HepG2 (cell line): ENCODE measurements around the gene TACC3. TPM values are rescaled to one million over a fixed set of nuclear protein-coding genes. Genes with fewer than 3 reads are reported as not detected.

Experiments
- ATAC-seq: fragments of 200-7000 bp; cut with Tn5 transposase; 3 replicates; pipeline ENCODE4 v1.9.1; 2020; ENCODE audit warnings: mild to moderate bottlenecking, moderate library complexity
- BruUV-seq: library from RNA; stranded (reverse); fragments of 400-500 nt; replicated peaks from 2 replicates; lab custom pipeline; 2021; lab: Mats Ljungman, UMichigan
- CTCF ChIA-PET: fragments of 300-600 bp; formaldehyde crosslinking; extraction: SDS; loops from one replicate; lab custom pipeline; 2021; ENCODE audit warnings: low total read pairs, inconsistent platforms, low intra/inter-chr PET ratio; lab: Yijun Ruan, JAX
- POLR2A ChIA-PET: fragments of 350-600 bp; sonication (Branson Sonifier 250); formaldehyde crosslinking; loops from one replicate; lab custom pipeline; 2020; ENCODE audit warnings: antibody characterized with exemption, inconsistent platforms; lab: Yijun Ruan, JAX
- DNase-seq: peaks from one replicate; pipeline ENCODE4 v3.0.0-alpha.2; 2015; ENCODE audit warnings: low spot score
- FAIRE-seq: peaks from 3 replicates; lab custom pipeline; 2011; peaks lifted over from hg19 to GRCh38; lab: Jason Lieb, UNC
- H2AFZ ChIP-seq: one replicate; pipeline ENCODE4 v1.6.1; 2011; ENCODE audit warnings: low read length, inconsistent platforms
- H3K27ac ChIP-seq: fragments of 300-600 bp; 3 replicates; pipeline ENCODE4 v1.8.0; 2011; ENCODE audit warnings: mixed run types, mild to moderate bottlenecking, mixed read lengths, low read length, inconsistent platforms; ENCODE audit not compliant: insufficient read depth; ENCODE audit errors: extremely low read length
- H3K27me3 ChIP-seq, 2 experiments: fragments of 200-600 bp in 1 of 2; 2 replicates in 1 of 2; 3 replicates in 1 of 2; pipeline versions ENCODE4 v1.6.0 to v1.8.0; 2011; ENCODE audit warnings: low read length in 2 of 2, mild to moderate bottlenecking in 2 of 2, moderate library complexity in 2 of 2, inconsistent platforms in 1 of 2; ENCODE audit not compliant: insufficient read depth in 2 of 2, control insufficient read depth in 1 of 2
- H3K36me3 ChIP-seq, 2 experiments: fragments of 200-600 bp in 1 of 2; replicated peaks in 1 of 2; 2 replicates in 1 of 2; 3 replicates in 1 of 2; pipeline versions ENCODE4 v1.5.1 to v1.8.0; 2011; ENCODE audit warnings: low read length in 2 of 2, inconsistent platforms in 1 of 2; ENCODE audit not compliant: insufficient read depth in 2 of 2, control insufficient read depth in 1 of 2
- H3K4me1 ChIP-seq: 2 replicates; pipeline ENCODE4 v1.5.1; 2012; ENCODE audit warnings: low read length, inconsistent platforms; ENCODE audit not compliant: insufficient read depth
- H3K4me2 ChIP-seq: 2 replicates; pipeline ENCODE4 v1.6.0; 2011; ENCODE audit warnings: low read depth, low read length, inconsistent platforms
- H3K4me3 ChIP-seq, 3 experiments: fragments of 200-600 bp in 1 of 3; sonication (generic), shearing (Covaris generic) in 1 of 3; replicated peaks in 1 of 3; 2 replicates each; pipeline ENCODE4 v1.5.1; 2011 to 2016; ENCODE audit warnings: low read length in 3 of 3, inconsistent platforms in 2 of 3, low read depth in 2 of 3, mild to moderate bottlenecking in 2 of 3, control low read depth in 1 of 3, mixed read lengths in 1 of 3; ENCODE audit not compliant: insufficient read depth in 1 of 3
- H3K79me2 ChIP-seq: one replicate; pipeline ENCODE4 v1.6.1; 2011; ENCODE audit warnings: low read length, inconsistent platforms; ENCODE audit not compliant: insufficient read depth
- H3K9ac ChIP-seq: 2 replicates; pipeline ENCODE4 v1.6.0; 2011; ENCODE audit warnings: mild to moderate bottlenecking, low read depth, low read length, inconsistent platforms; ENCODE audit not compliant: insufficient read depth
- H3K9me3 ChIP-seq: 2 replicates; pipeline ENCODE4 v1.5.1; 2012; ENCODE audit warnings: mild to moderate bottlenecking, low read length
- H4K20me1 ChIP-seq: 2 replicates; pipeline ENCODE4 v1.6.0; 2011; ENCODE audit warnings: inconsistent platforms, mild to moderate bottlenecking, low read length, moderate library complexity; ENCODE audit not compliant: insufficient read depth
- CEBPB ChIP-seq: IDR thresholded peaks from 2 replicates; pipeline ENCODE4 v1.6.1; 2011; ENCODE audit warnings: low read depth, low read length, improper control_type of control experiment, borderline replicate concordance
- CTCF ChIP-seq: sonication (generic); formaldehyde crosslinking; IDR thresholded peaks from 2 replicates; pipeline ENCODE4 v1.5.0; 2020; ENCODE audit warnings: mild to moderate bottlenecking, missing genetic modification reagents, moderate library complexity
- FOSL2 ChIP-seq: sonication (generic); formaldehyde crosslinking; IDR thresholded peaks from 2 replicates; pipeline ENCODE4 v1.4.0; 2020; ENCODE audit warnings: missing genetic modification reagents
- HNRNPL ChIP-seq: fragments of 200-400 bp; formaldehyde crosslinking; IDR thresholded peaks from 2 replicates; pipeline ENCODE4 v1.6.1; 2017; ENCODE audit warnings: mild to moderate bottlenecking, low read depth, low read length
- MAX ChIP-seq: IDR thresholded peaks from 2 replicates; pipeline ENCODE4 v1.6.1; 2012; ENCODE audit warnings: inconsistent platforms
- SOX5 ChIP-seq: IDR thresholded peaks from 2 replicates; pipeline ENCODE4 v1.6.1; 2016; ENCODE audit warnings: borderline replicate concordance
- SP4 ChIP-seq: sonication (generic); formaldehyde crosslinking; IDR thresholded peaks from 2 replicates; pipeline ENCODE4 v1.8.1; 2023; ENCODE audit warnings: mild to moderate bottlenecking, missing genetic modification reagents
- ZNF253 ChIP-seq: sonication (generic); formaldehyde crosslinking; IDR thresholded peaks from 2 replicates; pipeline ENCODE4 v1.8.0; 2022; ENCODE audit warnings: mild to moderate bottlenecking, missing genetic modification reagents, borderline replicate concordance
- WGBS: methylation state at CpG from one replicate; pipeline ENCODE4 v1.1.6; 2017; ENCODE audit warnings: low lambda C conversion rate; 5-methylcytosine and 5-hydroxymethylcytosine counted together
- in situ Hi-C: cut with HindIII; loops from 2 replicates; pipeline ENCODE4 v1.10.0; 2017; ENCODE audit warnings: low pct_unique_long_range_greater_than_20kb; ENCODE audit not compliant: extremely low pct_ligation_motif_present
- intact Hi-C: fragments of 100-400 bp; cut with micrococcal nuclease; formaldehyde crosslinking; loops from one replicate; pipeline ENCODE4 v1.10.0; 2022; ENCODE audit not compliant: unreplicated experiment
- polyA plus RNA-seq, 8 experiments: library from polyadenylated mRNA; depleted of rRNA in 3 of 8; stranded (reverse) in 7 of 8; unstranded in 1 of 8; fragments of >200 nt; fragmentation: Illumina TruSeq in 4 of 8; extraction: Trizol in 4 of 8; gene quantifications; 2 replicates each; pipeline versions ENCODE4 v1.2.1 to v1.2.3, GENCODE V29; 2011 to 2016; ENCODE audit warnings: low read depth in 4 of 8, missing spikeins in 1 of 8, mixed read lengths in 1 of 8; ENCODE audit not compliant: insufficient read depth in 1 of 8
- total RNA-seq, 5 experiments: library from RNA; depleted of rRNA; stranded (reverse); fragments of >200 nt; fragmentation: Illumina TruSeq; extraction: Trizol; gene quantifications; 2 replicates each; pipeline ENCODE4 v1.2.3, GENCODE V29; 2016; ENCODE audit warnings: low read depth in 1 of 5

TACC3 gene
- total and polyA plus RNA-seq, 2 of the 13 experiments (the other 11 are each of a cell fraction or from before 2014, with no cell fraction given) = 20.3 to 21.2 TPM

- in situ Hi-C loops (no loop called here), intact Hi-C loops (no loop called here)
- Histone ChIP-seq H2AFZ (no peak overlapping the region), H3K9ac (no peak overlapping the region), H3K4me1 (peaks cover 83% of the 10 kb centered on the region), H3K79me2 (peaks cover 8% of the 10 kb centered on the region), H3K27me3 (peaks cover 8 to 22% of the 10 kb centered on the region in 2 experiments; a peak in 4 of 5 replicates), H3K36me3 (no peaks in the 10 kb centered on the region), H3K4me2 (no peak overlapping the region), H3K9me3 (no peaks in the 10 kb centered on the region), H3K4me3 (no peak overlapping the region), H3K27ac (no peak overlapping the region), H4K20me1 (peaks cover 3% of the 10 kb centered on the region; the same call in 1 of the 2 replicates)
- no peak for TF ChIP-seq MAX
- TF ChIP-seq CTCF (CRISPR knock-in tag) = 0 out of 2 replicates have a peak, but pooled peaks have one; percentile 4
- TF ChIP-seq SP4 (CRISPR knock-in tag) = no peak
- peak; percentile 94 for TF ChIP-seq HNRNPL
- no peak for TF ChIP-seq ZNF253
- peak; percentile 55; the same call in 1 of the 2 replicates for TF ChIP-seq FOSL2
- no peak for ATAC-seq
- POLR2A ChIA-PET = interaction anchor here (1.6 to 28.6 kb wide), 4 partner anchors 8 to 41 kb away, joined by 6 to 1258 read pairs (median 8); no protein-coding TSS in a partner anchor
- whole genome bisulfite sequencing = 38% methylated on average over 4 of the region's 21 CpGs
- no peak for FAIRE-seq
- BruUV-seq = no TSS peak
- CTCF ChIA-PET = no interaction called here
- no peak for DNase-seq
These were observed 68.2 kb downstream of the TACC3 start for GRCh38 chr4:1789552-1789951.

- no peak for ATAC-seq
- no peaks in the 10 kb centered on the region for H3K9me3 ChIP-seq
- TF ChIP-seq SOX5 (CRISPR knock-in tag) (no peak), CEBPB (peak; percentile 50; the same call in 1 of the 2 replicates)
- TF ChIP-seq, all 625 proteins: peak for 1
- intact Hi-C loops (no loop called here), in situ Hi-C loops (no loop called here)
- no peak overlapping the region for H3K4me3 ChIP-seq
- WGBS = 31% methylated on average over 3 of the region's 10 CpGs
- DNase-seq (no peak), FAIRE-seq (peak; percentile 18)
- H3K79me2 ChIP-seq = peaks cover 9% of the 10 kb centered on the region
- H3K27ac ChIP-seq = no peak overlapping the region
- H2AFZ ChIP-seq = no peak overlapping the region
- H3K36me3 ChIP-seq = no peaks in the 10 kb centered on the region
- ChIA-PET POLR2A (interaction anchor here (2.4 to 28.6 kb wide), 2 partner anchors 8 to 20 kb away, joined by 9 to 1258 read pairs; no protein-coding TSS in a partner anchor), CTCF (no interaction called here)
- H4K20me1 ChIP-seq = peaks cover 3% of the 10 kb centered on the region; the same call in 1 of the 2 replicates
- H3K4me2 ChIP-seq = peak overlapping the region; percentile 33; the same call in 1 of the 2 replicates
- H3K27me3 ChIP-seq = peaks cover 8 to 22% of the 10 kb centered on the region in 2 experiments; a peak in 4 of 5 replicates
- peaks cover 79% of the 10 kb centered on the region for H3K4me1 ChIP-seq
- H3K9ac ChIP-seq = no peak overlapping the region
- BruUV-seq = no TSS peak
These were observed 68.7 kb downstream of the TACC3 start for GRCh38 chr4:1790005-1790404.
